ENCODE results near the gene FKBP11.

- TF ChIP-seq CTCF (IDR thresholded peaks at IDR 0.05; ENCODE audit: low read depth, low read length, poor library complexity, severe bottlenecking) (no peak), EZH2phosphoT487 (IDR thresholded peaks at IDR 0.05; ENCODE audit: borderline replicate concordance, low read length) (no peak)
These were observed 2.0 kb upstream of the FKBP11 start for GRCh38 chr12:48927261-48927660.

Measured in DOHH2 (cell line).